H1 (cell line): ENCODE results near the gene TGFBR1.

Source experiments
- BCL11A ChIP-seq, 2 experiments: IDR thresholded peaks; one replicate each; pipeline ENCODE4 v1.6.1; 2011; ENCODE audit warnings: low read depth in 2 of 2, low read length in 2 of 2, mild to moderate bottlenecking in 2 of 2
- CBX5 ChIP-seq: fragments of 300-800, 300-1000 bp; sonication (generic); IDR thresholded peaks from 2 replicates; pipeline ENCODE4 v1.7.1; 2016; ENCODE audit warnings: antibody characterized with exemption, low read length, low read depth
- CTCF ChIP-seq, 3 experiments: IDR thresholded peaks; 1 replicate in 2 of 3; 2 replicates in 1 of 3; pipeline versions ENCODE4 v1.5.1 to v1.6.1; 2011; ENCODE audit warnings: low read length in 3 of 3, mild to moderate bottlenecking in 3 of 3, inconsistent platforms in 2 of 3, low read depth in 1 of 3, moderate library complexity in 1 of 3; ENCODE audit not compliant: insufficient read depth in 1 of 3; ENCODE audit errors: control extremely low read depth in 1 of 3
- E2F6 ChIP-seq: IDR thresholded peaks from 2 replicates; pipeline ENCODE4 v1.6.1; 2012; ENCODE audit warnings: inconsistent platforms
- EGR1 ChIP-seq: IDR thresholded peaks from 2 replicates; pipeline ENCODE4 v1.6.1; 2011; ENCODE audit warnings: low read depth, low read length, borderline replicate concordance
- EP300 ChIP-seq, 2 experiments: IDR thresholded peaks; 1 replicate in 1 of 2; 2 replicates in 1 of 2; pipeline ENCODE4 v1.6.1; 2011 to 2012; ENCODE audit warnings: low read depth in 2 of 2, low read length in 2 of 2, mild to moderate bottlenecking in 2 of 2, borderline replicate concordance in 1 of 2, inconsistent platforms in 1 of 2, moderate library complexity in 1 of 2
- EZH2 ChIP-seq: fragments of 200-600 bp; sonication (generic); IDR thresholded peaks from 2 replicates; pipeline ENCODE4 v1.7.1; 2012; ENCODE audit warnings: low read depth, mild to moderate bottlenecking, moderate library complexity, low read length, inconsistent platforms; ENCODE audit not compliant: severe bottlenecking
- MAFK ChIP-seq: IDR thresholded peaks from 2 replicates; pipeline ENCODE4 v1.6.1; 2012; ENCODE audit warnings: low read depth, mild to moderate bottlenecking, improper control_type of control experiment, low read length
- PHF8 ChIP-seq: fragments of 200-600 bp; sonication (generic); conservative IDR thresholded peaks from 2 replicates; pipeline ENCODE4 v1.7.1; 2012; ENCODE audit warnings: low read depth, mild to moderate bottlenecking, inconsistent platforms, low read length, moderate library complexity
- POLR2A ChIP-seq, 2 experiments: IDR thresholded peaks; 1 replicate in 1 of 2; 2 replicates in 1 of 2; pipeline ENCODE4 v1.6.1; 2011; ENCODE audit warnings: low read depth in 2 of 2, low read length in 2 of 2, mild to moderate bottlenecking in 2 of 2; ENCODE audit errors: control extremely low read depth in 1 of 2
- POLR2AphosphoS5 ChIP-seq: IDR thresholded peaks from 2 replicates; pipeline ENCODE4 v1.6.1; 2011; ENCODE audit warnings: low read depth, low read length
- RNF2 ChIP-seq: fragments of 200-900, 300-1000 bp; sonication (generic); IDR thresholded peaks from 2 replicates; pipeline ENCODE4 v1.7.1; 2016; ENCODE audit warnings: borderline replicate concordance, low read depth, mild to moderate bottlenecking, antibody characterized with exemption, low read length; ENCODE audit not compliant: poor library complexity, severe bottlenecking; ENCODE audit errors: missing control alignments
- TAF1 ChIP-seq: IDR thresholded peaks from 2 replicates; pipeline ENCODE4 v1.6.1; 2011; ENCODE audit warnings: mild to moderate bottlenecking, low read depth, low read length
- USF2 ChIP-seq: IDR thresholded peaks from 2 replicates; pipeline ENCODE4 v1.6.1; 2011; ENCODE audit warnings: low read length, improper control_type of control experiment

GRCh38 chr9:99142275-99142674 is 37.4 kb downstream of the TGFBR1 start:
- no peak for TF ChIP-seq PHF8
- no peak for TF ChIP-seq EZH2
- TF ChIP-seq CBX5: no peak
- TF ChIP-seq CTCF (IDR thresholded peaks at IDR 0.05; ENCODE audit: control extremely low read depth in 1 of 3, insufficient read depth in 1 of 3, low read depth in 1 of 3, low read length in 3 of 3): no peak
- no peak for TF ChIP-seq EP300 (IDR thresholded peaks at IDR 0.05; ENCODE audit: borderline replicate concordance in 1 of 2, low read depth in 2 of 2, low read length in 2 of 2)
- no peak for TF ChIP-seq TAF1
- TF ChIP-seq RNF2: no peak
- no peak for TF ChIP-seq POLR2A (IDR thresholded peaks at IDR 0.05; ENCODE audit: control extremely low read depth in 1 of 2, low read depth in 2 of 2, low read length in 2 of 2)
- no peak for TF ChIP-seq E2F6
- TF ChIP-seq USF2: no peak
- no peak for TF ChIP-seq MAFK
- TF ChIP-seq BCL11A (IDR thresholded peaks at IDR 0.05; ENCODE audit: low read depth in 2 of 2, low read length in 2 of 2): no peak
- no peak for TF ChIP-seq EGR1
- no peak for TF ChIP-seq POLR2AphosphoS5
